ENCODE data around the gene TM9SF3.

Gene TM9SF3

GRCh38 chr10:96586419-96587263 is at the start of gene TM9SF3:
Gene TM9SF3 (minus strand): TSS chr10:96587012. CDS start chr10:96586835, 177 bp downstream.
- DNase-seq: peak; percentile 95

DNA sequence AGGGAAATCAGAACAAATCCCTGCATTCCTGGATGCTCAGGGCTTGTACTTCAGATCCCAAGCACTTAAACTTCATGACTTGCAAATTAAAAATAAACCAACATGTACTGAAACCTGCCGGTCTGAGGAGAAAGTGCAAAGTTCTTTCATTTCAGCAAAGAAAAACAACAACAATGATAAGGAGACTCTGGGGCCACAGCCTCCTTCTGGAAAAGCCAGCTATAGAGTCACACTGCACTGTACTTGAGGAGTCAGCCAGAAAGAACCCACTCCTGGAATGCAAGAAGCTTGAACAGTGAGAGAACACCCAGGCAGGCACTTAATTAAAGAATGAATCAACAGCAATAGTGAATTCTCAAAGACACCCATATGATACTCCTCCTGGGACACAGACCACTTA is 49.7 kb upstream of the TM9SF3 start:
- DNase-seq: no peak

GRCh38 chr10:96632974-96633710 is 46.3 kb upstream of the TM9SF3 start:
- no peak for DNase-seq

- DNase-seq: no peak
Observed at GRCh38 chr10:96627292-96627691, 40.5 kb upstream of the TM9SF3 start.

GRCh38 chr10:96626795-96627194 is 40.0 kb upstream of the TM9SF3 start:
- peak; percentile 25 for DNase-seq

- DNase-seq: no peak
Observed at GRCh38 chr10:96625173-96625572, 38.4 kb upstream of the TM9SF3 start.

DNA sequence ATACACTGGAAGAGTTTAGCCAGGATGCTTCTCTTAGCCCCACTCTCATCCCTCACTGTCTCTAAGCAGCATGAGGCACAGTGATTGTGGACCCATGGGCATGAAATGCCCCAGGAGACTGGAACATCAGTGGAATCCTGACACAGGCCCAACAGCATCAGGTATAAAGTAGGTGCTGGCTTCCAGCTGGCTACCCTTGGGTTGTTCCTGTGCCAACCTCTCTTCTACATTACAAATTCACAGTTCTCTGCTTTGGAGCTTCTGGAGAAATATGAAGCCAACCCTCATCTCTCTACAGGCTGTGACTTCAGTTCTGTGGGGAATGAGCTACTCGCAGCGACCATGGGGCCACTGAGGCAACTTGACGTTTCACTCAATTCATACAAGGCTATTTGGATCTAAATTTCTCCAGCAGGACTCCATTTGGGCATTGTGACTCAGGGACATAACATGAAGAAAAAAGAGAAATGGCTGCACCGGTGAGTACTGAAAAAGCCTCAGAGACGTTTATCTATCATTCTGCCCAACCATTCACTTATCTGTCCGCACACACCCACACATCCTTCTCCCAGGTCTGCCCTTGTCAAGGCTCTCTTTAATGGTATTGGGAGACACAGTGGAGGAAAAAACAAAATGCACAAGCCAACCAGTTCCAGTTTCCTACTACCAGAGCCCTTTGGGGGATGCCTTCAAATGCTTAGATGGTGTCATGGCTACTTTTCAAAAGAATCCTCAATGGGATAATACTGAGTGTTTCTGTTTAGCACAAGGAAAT is 35.4 kb upstream of the TM9SF3 start:
- DNase-seq: no peak

GRCh38 chr10:96619796-96620773 is 33.3 kb upstream of the TM9SF3 start:
- no peak for DNase-seq

- no peak for DNase-seq
Observed at GRCh38 chr10:96619120-96619519, 32.3 kb upstream of the TM9SF3 start.

DNA sequence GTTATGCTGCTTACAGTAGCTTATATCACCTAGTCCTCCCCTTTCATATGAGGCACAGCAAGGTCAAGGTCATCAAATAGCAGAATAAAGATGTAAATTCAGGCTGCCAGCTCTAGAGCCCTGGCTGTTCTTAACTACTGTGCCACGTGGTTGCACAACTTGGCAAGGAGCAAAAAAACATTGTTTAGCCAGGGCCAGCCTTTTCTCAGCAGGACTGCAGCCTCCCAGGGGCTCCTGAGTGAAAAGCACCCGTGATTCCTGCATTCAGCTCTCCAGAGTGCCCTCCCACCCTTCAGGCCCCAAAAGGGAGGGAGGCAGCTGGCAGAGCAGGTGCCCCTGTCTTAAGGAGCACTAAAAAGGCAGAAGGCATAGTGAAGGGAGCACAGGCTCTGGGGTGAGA is 31.8 kb upstream of the TM9SF3 start:
- DNase-seq: no peak

DNA sequence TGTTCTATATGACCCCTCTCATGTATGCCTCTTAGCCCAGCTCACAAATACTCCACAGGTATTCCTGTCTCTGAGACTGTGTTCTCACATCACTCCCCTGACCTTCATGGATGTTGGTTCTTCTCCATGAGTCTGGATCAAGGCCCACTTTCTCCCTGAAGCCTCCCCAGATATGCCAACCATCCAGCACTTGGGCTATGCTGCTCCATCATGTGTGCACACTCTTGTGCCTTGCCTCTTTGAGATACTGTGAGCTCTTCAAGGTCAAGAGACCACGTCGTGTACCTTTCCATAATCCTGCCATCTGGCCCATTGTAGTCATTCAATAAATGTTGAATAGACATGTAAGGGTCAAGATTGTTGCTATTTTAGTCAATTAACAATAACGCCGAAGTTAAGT is 30.1 kb upstream of the TM9SF3 start:
- DNase-seq: no peak

DNA sequence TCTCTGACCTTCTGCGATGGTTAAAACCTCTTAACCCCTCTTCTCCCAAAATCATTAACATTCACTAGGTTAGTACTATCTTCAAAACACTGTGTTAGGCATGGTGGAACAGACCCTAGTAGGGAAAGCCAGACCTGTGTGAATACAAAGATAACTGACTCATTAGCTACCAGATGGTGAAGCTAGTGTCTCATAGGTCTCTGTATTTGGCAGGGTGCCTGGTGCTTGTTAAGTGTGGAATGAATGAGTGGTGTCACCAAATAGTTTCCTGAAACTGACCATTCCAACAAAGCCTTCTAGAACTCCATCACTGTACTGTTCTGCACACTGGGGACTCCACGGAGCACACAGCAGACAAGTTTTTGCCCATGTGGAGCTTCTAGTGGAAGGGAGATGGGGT is 27.7 kb upstream of the TM9SF3 start:
- no peak for DNase-seq

- no peak for DNase-seq
Observed at GRCh38 chr10:96613576-96613975, 26.8 kb upstream of the TM9SF3 start.

- no peak for DNase-seq
Observed at GRCh38 chr10:96612055-96612830, 25.4 kb upstream of the TM9SF3 start.

DNA sequence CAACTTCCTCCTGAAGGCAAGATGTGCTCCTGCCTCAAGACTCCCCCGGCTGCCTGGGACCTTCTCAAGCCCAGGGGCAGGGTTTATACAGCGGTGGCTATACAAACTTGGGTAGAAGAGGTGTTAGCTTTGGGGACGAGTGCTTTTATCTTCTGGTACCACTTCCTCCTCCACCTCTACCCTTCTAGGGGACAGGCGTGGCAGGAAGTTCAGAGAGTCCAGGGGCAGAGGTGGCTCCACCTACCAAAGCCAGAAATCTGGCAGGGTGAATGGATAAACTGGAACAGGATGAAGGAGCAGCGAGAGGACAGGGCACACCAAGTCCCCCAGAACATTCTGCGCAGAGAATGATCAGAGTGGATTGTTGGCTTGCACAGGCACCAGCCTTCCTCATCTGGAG is 24.0 kb upstream of the TM9SF3 start:
- DNase-seq: no peak

- no peak for DNase-seq
Observed at GRCh38 chr10:96609510-96609909, 22.7 kb upstream of the TM9SF3 start.

- DNase-seq: no peak
Observed at GRCh38 chr10:96608805-96609204, 22.0 kb upstream of the TM9SF3 start.

DNA sequence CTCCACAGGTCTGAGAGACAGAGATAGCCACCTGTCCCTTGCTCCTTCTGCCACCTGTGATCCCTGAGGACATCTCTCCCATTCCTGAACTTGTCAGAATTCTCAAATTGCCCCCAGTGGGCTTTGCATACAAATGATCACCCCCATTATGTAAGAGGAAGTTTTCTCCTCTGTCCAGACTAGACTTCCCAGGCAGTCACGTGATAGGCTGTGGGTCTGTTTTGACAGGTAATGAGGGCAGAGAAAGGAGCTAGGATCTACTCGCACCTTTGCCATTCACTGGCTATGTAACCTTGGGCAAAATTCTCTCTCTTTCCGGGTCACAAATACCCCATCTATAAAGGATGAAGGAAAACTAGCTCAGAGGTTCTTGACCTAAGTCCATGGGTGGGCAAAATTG is 21.4 kb upstream of the TM9SF3 start:
- DNase-seq: no peak

- DNase-seq: no peak
Observed at GRCh38 chr10:96606946-96607345, 20.1 kb upstream of the TM9SF3 start.

GRCh38 chr10:96606216-96606615 is 19.4 kb upstream of the TM9SF3 start:
- no peak for DNase-seq

GRCh38 chr10:96600337-96600736 is 13.5 kb upstream of the TM9SF3 start:
- no peak for DNase-seq

All from CD4-positive, alpha-beta T cell treated with Interleukin-17A for 4 hours (primary cell).